HL-60/S4 treated with phorbol 12-myristate 13-acetate at 8.2 ng/mL for 4 days and 3 days (cell line): ENCODE data around the gene PRRG4.
"Not testable (repeated sequence)": the region's sequence is repeated elsewhere in the genome, so short reads cannot be mapped to it uniquely, and the experiment has no call there.

Source experiments
- in situ Hi-C: fragments of 300-500 bp; cut with MboI; formaldehyde crosslinking; loops from 2 replicates; pipeline ENCODE4 v1.15.0; 2022; ENCODE audit warnings: low sequenced_read_pairs

PRRG4 gene

DNA sequence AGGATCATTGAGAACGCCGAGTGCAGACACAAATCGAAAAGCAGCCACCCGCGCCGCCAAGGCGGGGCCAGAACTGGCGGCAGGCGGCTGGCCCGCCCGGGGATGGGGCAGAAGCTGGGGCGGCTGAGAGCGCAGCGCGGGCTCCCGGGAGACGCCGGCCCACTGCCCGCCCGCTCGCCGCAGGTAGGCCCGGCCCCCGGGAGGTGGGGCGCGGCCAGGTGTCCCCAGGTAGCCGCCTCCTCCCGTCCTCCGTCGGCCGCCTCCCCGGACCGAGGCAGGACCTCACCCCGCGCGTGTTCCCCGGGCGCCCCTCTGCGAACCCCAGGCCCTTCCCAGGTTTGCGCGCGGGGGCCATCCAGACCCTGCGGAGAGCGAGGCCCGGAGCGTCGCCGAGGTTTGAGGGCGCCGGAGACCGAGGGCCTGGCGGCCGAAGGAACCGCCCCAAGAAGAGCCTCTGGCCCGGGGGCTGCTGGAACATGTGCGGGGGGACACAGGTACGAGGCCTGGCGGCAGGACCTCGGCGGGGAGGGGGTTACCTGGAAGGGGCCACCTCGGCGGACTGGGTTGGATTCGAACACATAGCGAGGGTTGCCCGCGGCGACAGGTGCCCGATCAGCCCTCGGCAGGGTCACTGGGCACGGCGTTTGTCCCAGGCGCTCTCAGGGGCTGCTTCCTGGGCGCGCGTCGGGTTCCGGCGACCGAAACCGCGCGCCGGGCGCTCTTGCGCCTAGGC lies at the start of gene PRRG4:
Gene PRRG4, plus strand, starts transcription at position 248 of the 733 bp plus-strand sequence. CDS start 603 bp downstream, outside the sequence.
- in situ Hi-C loops, result no loop called here

DNA sequence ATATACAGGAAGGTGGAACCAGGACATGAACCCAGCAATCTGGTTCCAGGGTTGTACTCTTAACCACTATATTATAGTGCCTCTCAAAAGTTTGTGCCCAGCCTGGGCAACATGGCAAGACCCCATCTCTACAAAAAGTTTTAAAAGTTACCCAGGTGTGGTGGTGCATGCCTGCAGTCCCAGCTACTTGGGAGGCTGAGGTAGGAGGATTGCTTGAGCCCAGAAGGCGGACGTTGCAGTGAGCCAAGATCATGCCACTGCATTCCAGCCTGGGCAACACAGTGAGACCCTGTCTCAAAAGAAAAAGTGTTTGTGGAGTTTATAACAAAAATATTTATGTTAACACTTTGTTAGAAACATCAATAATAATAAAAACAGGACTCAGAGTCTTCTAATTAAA lies 48.9 kb upstream of the PRRG4 start:
- in situ Hi-C loops, result loop anchor here (25.0 kb wide), 1 partner anchor 394 kb away; no protein-coding TSS in a partner anchor

DNA sequence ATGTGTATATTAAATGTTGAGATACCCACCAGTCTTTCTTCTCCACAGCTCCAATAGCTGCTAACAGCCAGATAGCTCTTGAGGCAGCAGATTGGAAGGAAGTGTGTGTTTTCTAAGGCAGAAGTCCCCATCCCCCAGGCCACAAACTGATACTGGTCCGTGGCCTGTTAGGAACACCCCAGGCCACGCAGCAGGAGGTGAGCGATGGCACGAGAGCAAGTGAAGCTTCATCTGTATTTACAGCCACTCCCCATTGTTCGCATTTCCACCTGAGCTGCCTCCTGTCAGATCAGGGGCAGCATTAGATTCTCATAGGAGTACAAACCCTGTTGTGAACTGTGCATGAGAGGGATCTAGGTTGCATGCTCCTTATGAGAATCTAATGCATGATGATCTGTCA lies 48.0 kb upstream of the PRRG4 start:
- in situ Hi-C loops, result loop anchor here (25.0 kb wide), 1 partner anchor 394 kb away; no protein-coding TSS in a partner anchor

DNA sequence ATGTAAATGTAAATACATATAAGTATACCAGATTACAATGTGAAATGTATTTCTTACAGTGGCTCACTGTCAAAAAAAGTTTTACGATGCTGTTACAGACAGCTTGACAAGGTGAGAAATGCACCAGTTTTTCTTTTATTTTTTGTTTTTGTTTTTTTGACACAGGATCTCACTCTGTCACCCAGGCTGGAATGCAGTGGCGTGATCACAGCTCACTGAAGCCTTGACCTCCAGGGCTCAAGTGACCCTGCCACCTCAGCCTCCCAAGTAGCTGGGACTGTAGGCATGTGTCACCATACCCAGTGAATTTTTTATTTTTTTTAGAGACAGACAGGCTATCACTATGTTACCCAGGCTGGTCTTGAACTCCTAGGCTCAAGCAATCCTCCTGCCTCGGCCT lies 44.5 kb upstream of the PRRG4 start:
- in situ Hi-C loops, result loop anchor here (25.0 kb wide), 1 partner anchor 398 kb away; no protein-coding TSS in a partner anchor

DNA sequence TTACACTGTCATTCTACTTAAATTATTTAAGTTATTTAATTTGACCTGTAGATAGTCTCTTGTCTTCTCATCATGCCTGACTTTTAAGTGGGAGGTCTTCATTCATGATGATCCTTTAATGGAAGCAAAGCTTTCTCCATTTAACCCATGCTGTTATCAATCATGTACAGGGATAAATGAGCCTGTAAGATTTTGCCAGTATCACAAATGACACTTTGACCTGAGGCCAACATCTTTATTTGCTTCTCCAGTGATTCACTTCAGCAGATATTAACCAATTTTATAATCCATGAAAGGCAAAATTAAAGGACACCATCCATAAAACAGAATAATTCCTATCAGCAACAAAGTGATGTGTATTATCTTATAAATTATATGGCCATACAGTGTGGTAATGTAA lies 42.9 kb upstream of the PRRG4 start:
- in situ Hi-C loops, result loop anchor here (25.0 kb wide), 1 partner anchor 400 kb away; no protein-coding TSS in a partner anchor

DNA sequence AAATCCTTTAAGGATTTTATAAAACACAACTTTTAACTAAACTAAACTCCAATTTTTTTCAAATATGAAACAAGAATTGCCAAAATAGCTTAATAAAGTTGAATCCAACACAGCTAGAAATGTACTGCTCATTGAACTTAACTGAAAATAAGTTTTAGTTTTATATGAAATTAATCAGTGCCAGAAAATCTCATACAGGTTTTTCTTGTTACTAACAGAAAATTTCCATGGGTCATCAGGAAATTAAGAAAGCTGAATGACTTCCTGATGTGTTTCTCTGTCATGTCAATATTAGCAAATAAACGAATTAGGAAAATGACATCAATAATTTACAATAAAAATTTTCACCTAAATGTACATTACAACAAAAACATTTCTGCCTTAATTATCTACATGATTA lies 38.8 kb upstream of the PRRG4 start:
- in situ Hi-C loops, result loop anchor here (25.0 kb wide), 1 partner anchor 404 kb away; no protein-coding TSS in a partner anchor

DNA sequence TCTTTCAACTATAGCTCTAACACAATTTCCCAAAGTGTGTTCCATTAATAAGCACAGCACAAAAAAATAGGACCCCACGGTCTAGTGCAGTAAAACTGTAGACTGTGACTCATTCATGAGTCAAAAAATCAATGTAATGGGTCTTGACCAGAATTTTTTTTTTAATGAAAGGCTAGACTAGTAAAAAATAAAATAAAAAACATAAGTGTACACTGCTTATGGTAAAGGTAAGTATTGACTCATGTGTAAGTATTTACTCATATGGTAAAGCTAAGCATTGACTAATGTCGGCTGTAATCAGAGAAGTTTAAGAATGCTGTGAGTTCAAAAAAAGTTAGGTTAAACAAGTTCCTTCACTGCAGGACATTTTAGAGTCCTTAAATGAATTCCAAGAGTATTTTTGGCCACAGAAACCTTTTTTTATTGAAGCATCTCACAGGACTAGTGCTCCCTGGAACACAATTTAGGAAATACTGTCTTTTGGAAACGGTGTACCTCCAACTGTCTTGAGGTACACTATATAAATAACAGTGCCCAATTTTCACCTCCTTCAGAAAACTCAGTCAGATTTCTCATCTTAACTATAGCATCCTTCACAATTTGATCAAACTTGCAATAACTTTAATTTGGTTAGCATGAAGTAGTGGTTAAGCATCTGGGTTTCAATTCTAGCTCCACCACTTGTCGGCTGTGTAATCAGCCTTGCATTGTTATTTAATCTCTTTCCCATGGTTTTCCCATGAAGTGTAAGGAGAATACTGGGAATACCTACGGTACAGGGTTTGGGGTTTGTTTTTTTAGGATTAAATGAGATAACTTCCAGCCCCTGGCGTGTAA lies 37.4 kb upstream of the PRRG4 start:
- in situ Hi-C loops, result loop anchor here (25.0 kb wide), 1 partner anchor 405 kb away; no protein-coding TSS in a partner anchor

DNA sequence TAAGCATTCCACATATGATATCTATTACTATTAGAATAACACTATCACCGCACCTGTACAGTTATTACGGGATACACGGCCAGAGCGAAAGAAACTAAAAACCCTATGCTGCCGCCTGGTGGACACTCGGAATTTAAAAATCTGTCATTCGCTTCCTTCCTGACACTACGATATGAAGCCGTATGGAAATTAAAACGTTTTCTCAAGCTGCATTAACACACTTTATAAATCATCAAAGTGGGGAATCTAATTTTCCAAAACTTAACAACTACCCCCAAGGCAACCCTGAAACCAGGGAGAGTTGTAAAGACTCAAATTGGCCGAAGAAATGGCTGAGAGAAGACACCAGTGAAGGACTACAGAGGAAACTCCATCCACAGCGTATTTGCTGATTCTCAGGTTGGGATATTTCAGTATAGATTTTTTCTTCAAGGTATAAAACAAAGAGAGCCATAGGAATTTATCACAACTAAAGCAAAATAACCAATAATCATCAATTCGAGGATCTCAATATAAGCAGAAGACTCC lies 36.7 kb upstream of the PRRG4 start:
- in situ Hi-C loops, result loop anchor here (25.0 kb wide), 1 partner anchor 406 kb away; no protein-coding TSS in a partner anchor

DNA sequence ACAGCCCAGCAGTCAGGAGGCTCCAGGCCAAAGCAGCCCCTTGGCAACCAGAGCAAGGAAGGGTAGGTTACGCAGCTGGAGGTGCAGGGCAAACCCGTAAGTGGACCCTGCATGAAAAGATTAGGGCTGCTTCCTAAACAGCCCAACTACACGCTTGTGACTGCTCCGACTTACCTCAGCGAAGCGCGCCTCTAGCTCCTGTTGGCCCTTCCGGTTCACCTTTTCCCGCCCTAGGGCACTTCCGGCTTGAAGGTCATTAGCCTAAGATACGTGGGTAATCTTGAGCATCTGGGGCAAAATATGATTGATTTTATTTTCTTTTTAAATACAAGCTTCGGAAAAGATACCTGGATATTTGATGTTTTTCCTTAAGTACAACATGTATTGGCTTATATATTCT lies 35.3 kb upstream of the PRRG4 start, which contains the start of gene CCDC73:
Gene CCDC73, minus strand, starts transcription at position 224 of the 400 bp plus-strand sequence. CDS start 34,419 bp downstream, outside the sequence.
- in situ Hi-C loops, result loop anchor here (25.0 kb wide), 1 partner anchor 407 kb away; no protein-coding TSS in a partner anchor

DNA sequence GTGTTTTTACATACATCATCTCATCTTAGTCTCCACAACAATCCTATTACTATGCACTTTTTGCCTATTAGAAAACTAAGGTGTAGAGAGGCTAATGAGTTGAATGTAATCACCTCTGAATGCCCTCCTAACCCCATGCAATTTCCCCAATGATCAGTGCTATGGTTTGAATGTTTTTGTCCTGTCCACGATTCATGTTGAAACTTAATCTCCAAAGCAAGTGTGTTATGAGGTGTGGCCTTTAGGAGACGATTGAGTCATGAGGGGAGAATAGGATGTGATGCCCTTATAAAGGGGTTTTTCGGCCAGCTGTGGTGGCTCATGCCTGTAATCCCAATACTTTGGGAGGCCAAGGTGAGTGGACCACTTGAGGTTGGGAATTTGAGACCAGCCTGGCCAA lies 33.3 kb upstream of the PRRG4 start:
- in situ Hi-C loops, result loop anchor here (25.0 kb wide), 1 partner anchor 409 kb away; no protein-coding TSS in a partner anchor

DNA sequence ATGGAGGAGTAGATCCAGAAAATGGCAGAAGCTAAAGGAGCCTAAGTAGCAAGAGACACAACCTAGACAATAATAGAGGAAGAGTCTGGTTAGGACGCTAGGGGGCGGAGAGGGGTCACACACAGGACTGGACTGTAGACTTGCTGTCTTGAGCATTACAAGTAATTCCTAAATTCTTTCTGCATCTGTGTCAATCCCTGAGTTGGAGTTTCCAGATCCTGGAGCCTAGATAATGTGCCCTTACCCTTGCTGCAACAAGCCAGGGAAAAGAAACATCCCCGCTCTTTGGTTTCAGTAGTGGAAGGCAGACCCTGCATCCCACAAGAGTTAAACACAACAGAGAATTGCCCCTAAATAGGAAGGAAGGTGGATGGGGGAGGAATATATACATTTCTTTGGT lies 20.4 kb upstream of the PRRG4 start:
- in situ Hi-C loops, result no loop called here

DNA sequence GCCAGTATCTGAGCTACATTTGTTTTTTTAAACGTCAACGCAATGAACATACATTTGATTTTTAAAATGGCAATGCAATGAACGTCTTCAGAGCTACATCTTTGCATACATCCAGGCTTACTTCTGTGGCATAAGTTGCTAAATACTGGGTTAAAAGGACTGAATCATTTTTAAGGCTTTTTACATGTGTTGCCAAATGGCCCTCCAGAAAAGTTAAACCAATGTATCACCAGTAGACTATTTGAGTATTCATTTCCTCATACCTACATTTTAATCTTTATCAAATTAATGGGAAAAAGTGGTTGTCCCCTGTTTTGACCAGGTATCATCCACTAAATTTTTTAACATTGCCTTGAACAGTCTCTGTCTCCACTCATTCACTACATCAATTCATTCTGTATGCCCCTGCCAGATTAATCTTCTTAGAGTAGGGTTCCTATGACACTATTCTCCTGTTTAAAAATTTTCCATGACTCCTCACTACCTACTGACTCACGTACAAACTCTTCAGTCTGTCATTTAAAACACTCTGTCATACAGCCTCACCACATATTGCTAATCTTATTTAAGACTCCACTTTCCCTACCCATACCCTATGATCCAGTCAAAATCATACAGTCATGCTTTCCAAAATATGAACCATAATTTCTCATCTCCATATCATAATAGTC lies 12.4 kb upstream of the PRRG4 start:
- in situ Hi-C loops, result no loop called here

DNA sequence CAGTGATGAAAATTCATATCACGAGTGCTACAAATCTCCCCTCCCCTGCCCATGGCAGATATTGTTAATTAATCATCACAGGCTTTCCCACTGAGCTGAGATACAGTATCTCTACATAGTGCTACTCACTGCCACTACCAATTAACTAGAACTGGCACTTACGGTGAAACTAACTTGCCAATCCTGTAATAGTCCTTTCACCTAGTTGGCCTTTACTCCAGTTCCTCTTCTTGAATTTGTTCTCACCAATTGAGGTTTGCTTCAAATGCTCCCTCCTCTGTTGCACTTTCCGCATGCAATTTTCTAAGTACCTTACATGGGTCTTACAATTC lies 11.9 kb upstream of the PRRG4 start:
- in situ Hi-C loops, result no loop called here

DNA sequence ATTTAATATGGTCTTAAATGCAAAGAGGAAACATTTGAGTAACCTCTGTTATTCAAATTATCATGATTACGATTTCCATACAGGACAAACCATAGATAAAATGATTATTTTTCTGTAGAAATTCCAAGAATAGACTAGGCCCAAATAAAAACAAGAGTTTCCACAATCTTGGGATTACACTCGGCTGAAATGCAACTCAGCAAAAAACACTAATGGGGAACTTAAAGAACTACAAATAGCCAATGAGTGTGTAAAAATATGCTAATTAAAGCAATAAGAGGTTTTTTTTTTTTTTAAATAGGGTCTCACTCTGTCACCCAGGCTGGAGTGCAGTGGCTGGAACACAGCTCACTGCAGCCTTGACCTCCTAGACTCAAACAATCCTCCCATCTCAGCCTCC lies 10.5 kb upstream of the PRRG4 start:
- in situ Hi-C loops, result no loop called here

DNA sequence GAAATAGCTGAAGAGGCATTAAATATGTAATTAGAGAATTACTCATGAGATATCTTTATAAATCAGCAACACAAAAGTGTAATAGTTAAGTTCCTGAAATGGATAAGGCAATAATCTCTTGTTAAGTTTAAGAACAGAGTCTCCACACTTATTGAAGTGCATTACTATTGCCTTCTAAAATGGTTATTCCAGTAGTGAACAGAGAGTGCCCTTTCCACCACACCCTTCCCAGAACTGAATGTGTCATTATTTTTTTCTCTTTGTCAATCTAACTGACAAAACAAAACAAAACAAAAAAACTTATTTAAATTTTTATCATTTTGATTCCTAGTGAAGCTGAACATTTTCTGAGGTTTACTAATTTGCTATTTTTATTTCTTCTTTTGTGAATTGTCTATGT lies 9.2 kb upstream of the PRRG4 start:
- in situ Hi-C loops, result no loop called here

DNA sequence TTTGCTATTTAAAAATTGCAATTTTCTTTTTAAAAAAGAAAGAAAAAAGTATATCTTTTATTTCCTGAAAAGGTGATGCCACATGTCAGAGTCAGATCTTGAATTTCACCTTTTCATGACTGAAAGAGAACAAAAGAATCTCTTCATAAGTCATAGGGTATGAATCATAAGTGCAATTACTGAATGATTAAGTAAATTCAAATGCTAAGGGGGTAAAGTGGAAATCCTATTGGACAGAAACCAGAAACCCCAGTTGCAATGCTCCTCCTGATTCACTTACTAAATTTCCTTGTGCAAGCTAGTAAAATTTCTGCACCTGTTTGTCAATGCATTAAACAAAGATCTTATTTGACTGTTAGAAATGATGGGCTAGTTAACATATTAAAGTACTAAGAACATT lies 8.2 kb upstream of the PRRG4 start:
- in situ Hi-C loops, result no loop called here

DNA sequence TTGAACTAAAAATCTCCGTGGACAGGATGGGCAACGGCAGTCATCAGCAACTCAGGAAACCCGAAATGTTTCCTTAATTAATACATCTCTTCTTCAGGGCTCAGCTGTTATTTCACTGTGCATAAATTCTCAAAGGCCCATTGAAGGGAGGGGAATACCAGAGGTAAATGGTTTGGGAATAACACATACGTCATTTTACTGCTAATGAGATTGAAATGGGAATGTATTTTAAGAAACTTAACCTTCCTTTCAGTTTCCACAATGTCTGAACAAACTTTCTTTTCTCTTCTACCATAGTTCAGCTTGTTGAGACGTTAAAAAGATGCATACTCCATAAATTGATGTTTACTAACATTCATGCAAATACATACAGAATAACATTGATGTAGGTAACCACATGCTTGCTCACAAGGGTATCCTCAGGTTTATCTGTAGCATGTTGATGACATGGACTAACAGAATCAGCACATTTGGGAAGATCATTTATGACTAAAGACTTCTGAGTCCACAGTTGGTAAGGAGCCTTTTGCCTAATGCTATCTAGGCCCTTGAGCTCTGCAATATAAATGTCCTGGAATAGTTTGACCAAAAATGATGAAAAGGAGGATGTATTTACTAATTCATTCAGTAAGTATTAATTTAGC lies 7.7 kb upstream of the PRRG4 start:
- in situ Hi-C loops, result no loop called here

DNA sequence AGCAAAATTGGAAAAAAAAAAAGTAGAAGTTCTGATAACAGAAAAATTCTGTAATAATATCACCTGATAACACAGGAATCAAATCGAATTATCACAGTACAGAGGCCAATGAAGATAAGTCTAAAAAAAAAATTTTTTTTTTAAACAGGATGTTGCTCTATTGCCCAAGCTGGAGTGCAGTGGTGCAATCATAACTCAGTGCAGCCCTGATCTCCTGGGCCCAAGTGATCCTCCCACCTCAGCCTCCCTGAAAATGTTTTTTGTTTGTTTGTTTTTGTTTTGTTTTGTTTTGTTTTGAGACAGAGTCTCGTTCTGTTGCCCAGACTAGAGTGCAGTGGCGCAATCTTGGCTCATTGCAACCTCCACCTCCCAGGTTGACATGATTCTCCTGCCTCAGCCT lies 6.1 kb upstream of the PRRG4 start:
- in situ Hi-C loops, result not testable (repeated sequence)

DNA sequence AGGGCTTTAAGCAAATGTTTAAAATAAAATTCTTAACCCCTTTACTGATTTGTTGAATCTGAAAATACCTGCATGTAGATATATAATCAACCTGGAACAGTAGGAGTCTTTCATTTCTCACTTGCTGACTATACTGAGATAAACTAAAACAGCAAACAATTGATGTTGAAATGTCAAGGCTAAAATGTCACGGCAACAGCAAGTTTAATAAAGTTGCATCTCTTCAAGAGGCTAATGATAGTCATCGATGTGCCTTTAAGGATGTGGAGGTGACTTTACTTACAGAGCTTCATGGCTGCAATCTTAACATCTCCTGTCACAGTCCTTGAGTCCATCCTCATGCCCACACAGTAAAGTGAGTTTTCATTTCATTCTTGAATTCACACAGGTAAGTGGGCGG lies 3.6 kb upstream of the PRRG4 start:
- in situ Hi-C loops, result no loop called here

DNA sequence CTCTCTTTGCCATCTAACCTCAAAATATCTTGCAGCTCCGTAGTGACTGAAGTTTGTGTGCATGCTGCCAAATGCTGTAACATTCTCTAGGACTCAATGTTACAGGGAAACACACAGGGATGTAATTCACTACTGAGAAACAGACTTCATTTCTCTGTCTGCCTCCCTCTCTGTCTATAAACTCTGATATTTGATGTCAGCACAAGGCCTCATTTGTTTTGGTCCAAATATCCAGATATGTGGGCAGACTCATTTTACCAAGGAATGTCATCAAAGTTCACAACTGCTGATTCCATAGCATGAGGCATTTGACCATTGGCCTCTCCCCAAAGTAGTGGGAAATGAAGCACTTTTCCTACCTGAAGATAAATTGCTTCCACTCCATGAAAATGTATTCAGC lies 2.5 kb upstream of the PRRG4 start:
- in situ Hi-C loops, result no loop called here
